ENCODE results near the gene BCL11A. TPM values are rescaled to one million over a fixed set of nuclear protein-coding genes. Genes with fewer than 3 reads are reported as not detected.

BCL11A gene
- total and polyA plus RNA-seq, 5 donors: 3.7 to 11.2 (median 8.5) TPM

DNA sequence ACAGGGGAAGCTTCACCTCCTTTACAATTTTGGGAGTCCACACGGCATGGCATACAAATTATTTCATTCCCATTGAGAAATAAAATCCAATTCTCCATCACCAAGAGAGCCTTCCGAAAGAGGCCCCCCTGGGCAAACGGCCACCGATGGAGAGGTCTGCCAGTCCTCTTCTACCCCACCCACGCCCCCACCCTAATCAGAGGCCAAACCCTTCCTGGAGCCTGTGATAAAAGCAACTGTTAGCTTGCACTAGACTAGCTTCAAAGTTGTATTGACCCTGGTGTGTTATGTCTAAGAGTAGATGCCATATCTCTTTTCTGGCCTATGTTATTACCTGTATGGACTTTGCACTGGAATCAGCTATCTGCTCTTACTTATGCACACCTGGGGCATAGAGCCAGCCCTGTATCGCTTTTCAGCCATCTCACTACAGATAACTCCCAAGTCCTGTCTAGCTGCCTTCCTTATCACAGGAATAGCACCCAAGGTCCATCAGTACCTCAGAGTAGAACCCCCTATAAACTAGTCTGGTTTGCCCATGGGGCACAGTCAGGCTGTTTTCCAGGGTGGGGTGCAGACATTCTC lies 58.3 kb downstream of the BCL11A start:
- no peaks in the 10 kb centered on the region for H3K9me3 ChIP-seq (ENCODE audit: control insufficient read depth, low read length)
- intact Hi-C loops (cut with DNase I): no loop called here
- 71% methylated on average over 6 of the region's 6 CpGs for WGBS
- H3K4me1 ChIP-seq (ENCODE audit: control insufficient read depth, insufficient read depth, low read length): no peaks in the 10 kb centered on the region
- no peaks in the 10 kb centered on the region for H3K27me3 ChIP-seq (ENCODE audit: control insufficient read depth, insufficient read depth)
- no peak for DNase-seq
- H3K27ac ChIP-seq (ENCODE audit: low read length): no peak overlapping the region
- no peak for ATAC-seq
- H3K4me3 ChIP-seq (ENCODE audit: low read length): no peak overlapping the region

DNA sequence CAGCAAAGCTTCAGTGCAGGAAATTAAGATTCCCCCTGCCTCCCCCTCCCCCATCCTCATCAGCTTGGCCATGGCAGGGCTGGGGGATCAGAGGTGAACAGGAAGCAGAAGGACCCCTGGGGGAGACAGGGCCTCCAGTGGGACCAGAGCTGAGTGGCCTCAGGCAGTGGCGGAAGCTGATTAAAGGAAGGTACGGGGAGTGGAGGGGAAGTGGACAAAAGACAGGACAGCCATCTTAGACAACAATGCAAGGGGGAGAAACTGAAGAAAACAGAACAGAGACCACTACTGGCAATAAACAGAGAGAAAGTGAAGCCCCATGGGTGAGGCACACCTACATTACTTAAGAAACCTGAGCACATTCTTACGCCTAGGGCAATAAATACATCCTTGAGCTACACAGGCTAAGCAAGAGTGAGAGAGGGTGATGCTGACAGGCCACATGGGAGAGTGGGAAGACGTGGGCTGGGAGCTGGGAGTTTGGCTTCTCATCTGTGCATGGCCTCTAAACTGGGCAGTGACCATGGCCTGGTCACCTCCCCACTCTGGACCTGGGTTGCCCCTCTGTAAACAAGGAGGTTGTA lies 59.6 kb downstream of the BCL11A start:
- Histone ChIP-seq H3K4me1 (ENCODE audit: control insufficient read depth, insufficient read depth, low read length) (no peaks in the 10 kb centered on the region), H3K4me3 (ENCODE audit: low read length) (no peak overlapping the region), H3K9me3 (ENCODE audit: control insufficient read depth, low read length) (no peaks in the 10 kb centered on the region), H3K27ac (ENCODE audit: low read length) (no peak overlapping the region), H3K27me3 (ENCODE audit: control insufficient read depth, insufficient read depth) (no peaks in the 10 kb centered on the region)
- ATAC-seq (no peak), DNase-seq (no peak)
- intact Hi-C loops (cut with DNase I): no loop called here
- WGBS: 79% methylated on average over 4 of the region's 4 CpGs

DNA sequence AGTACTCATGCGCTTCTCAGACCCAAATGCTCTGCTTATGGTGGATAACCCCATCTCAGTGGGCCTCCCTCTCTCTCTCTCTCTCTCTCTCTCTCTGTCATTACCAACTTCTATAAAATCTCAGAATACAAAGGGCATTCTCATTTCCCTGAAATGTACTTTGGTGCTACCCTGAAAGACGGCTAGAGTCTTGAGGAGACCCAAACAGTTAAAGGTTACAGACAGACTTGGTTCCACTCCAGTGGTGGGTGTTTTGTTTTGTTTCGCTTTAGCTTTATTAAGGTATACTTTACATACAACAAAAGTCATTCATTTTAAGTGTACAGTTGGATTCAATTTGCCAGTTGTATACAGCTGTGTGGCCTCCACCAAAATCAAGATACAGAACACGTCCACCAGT lies 60.9 kb downstream of the BCL11A start:
- WGBS: 84% methylated on average over 4 of the region's 4 CpGs
- DNase-seq: no peak
- Histone ChIP-seq H3K27me3 (ENCODE audit: control insufficient read depth, insufficient read depth) (no peaks in the 10 kb centered on the region), H3K4me3 (ENCODE audit: low read length) (no peak overlapping the region), H3K27ac (ENCODE audit: low read length) (no peak overlapping the region), H3K9me3 (ENCODE audit: control insufficient read depth, low read length) (no peaks in the 10 kb centered on the region), H3K4me1 (ENCODE audit: control insufficient read depth, insufficient read depth, low read length) (no peaks in the 10 kb centered on the region)
- ATAC-seq: no peak
- intact Hi-C loops (cut with DNase I): no loop called here

DNA sequence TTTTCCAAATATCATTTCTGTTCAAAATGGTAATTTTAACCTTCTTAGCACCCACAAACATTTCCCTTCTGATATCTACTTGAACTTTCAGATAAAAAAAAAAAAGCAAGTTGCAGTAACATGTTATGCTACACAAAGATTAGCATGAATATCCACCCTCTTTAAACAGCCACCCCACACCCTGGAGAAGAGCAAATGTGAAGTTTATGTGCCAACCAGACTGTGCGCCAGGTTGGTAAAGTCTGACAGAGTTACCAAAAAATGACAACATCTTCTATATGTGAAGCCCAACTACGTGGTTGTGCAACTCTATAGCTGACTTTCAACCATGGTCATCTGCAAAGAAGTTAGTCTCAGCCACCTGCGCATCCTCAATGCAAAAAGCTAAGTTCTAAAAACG lies 62.6 kb downstream of the BCL11A start:
- Histone ChIP-seq H3K4me1 (ENCODE audit: control insufficient read depth, insufficient read depth, low read length) (peaks cover 2% of the 10 kb centered on the region), H3K9me3 (ENCODE audit: control insufficient read depth, low read length) (no peaks in the 10 kb centered on the region), H3K4me3 (ENCODE audit: low read length) (no peak overlapping the region), H3K27ac (ENCODE audit: low read length) (no peak overlapping the region), H3K27me3 (ENCODE audit: control insufficient read depth, insufficient read depth) (no peaks in the 10 kb centered on the region)
- WGBS: 72% methylated on average over 4 of the region's 4 CpGs
- intact Hi-C loops (cut with DNase I): no loop called here
- DNase-seq (no peak), ATAC-seq (no peak)

DNA sequence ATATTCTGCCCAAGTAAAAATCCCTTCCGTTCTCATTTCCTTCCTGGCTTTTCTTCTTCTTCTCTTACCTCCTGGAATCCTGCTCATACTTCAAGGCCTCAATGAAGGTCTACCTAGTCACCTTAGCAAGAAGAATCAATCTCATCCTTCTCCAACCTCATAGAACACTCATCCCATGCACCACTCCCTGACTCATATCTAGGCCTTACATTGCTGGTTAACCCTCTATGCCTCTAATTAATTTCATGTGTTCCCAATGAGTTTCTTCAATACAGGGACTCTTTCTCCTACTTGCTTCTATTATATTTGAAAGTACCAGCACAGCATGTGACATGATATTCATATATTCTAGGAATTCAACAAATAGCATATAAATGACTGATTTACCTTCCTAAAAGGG lies 63.0 kb downstream of the BCL11A start:
- intact Hi-C loops (cut with DNase I): no loop called here
- DNase-seq: no peak
- WGBS: 90% methylated on average over 1 of the region's 1 CpG

DNA sequence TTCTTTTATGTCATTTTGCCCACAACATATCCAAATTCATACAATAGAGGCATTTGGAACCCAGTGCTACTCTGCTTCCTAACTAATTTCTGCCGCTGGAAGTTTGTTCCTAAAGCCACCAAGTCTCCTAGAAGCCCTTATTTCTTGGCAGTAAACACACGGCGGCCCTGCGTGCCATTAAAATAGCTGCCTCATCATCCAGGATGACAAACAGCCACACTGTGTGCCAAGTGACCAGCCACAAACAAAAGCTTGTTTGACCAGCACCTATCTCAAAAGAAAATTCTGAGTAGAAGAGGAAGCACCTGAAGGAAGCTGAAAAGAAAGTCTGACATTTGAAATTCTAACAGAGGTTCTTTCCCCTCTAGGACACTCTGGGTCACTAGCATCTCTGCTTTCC lies 64.2 kb downstream of the BCL11A start:
- intact Hi-C loops (cut with DNase I): no loop called here
- H3K27ac ChIP-seq (ENCODE audit: low read length): peak overlapping the region; percentile 44
- H3K27me3 ChIP-seq (ENCODE audit: control insufficient read depth, insufficient read depth): no peaks in the 10 kb centered on the region
- no peak for ATAC-seq
- 39% methylated on average over 4 of the region's 4 CpGs for WGBS
- no peak overlapping the region for H3K4me3 ChIP-seq (ENCODE audit: low read length)
- H3K4me1 ChIP-seq (ENCODE audit: control insufficient read depth, insufficient read depth, low read length): peaks cover 6% of the 10 kb centered on the region
- DNase-seq: no peak
- no peaks in the 10 kb centered on the region for H3K9me3 ChIP-seq (ENCODE audit: control insufficient read depth, low read length)

More for the DNA sequence above, 63.0 kb downstream of the BCL11A start:
- Histone ChIP-seq H3K27ac (ENCODE audit: low read length) (no peak overlapping the region), H3K4me1 (ENCODE audit: control insufficient read depth, insufficient read depth, low read length) (peaks cover 2% of the 10 kb centered on the region), H3K9me3 (ENCODE audit: control insufficient read depth, low read length) (no peaks in the 10 kb centered on the region), H3K4me3 (ENCODE audit: low read length) (no peak overlapping the region), H3K27me3 (ENCODE audit: control insufficient read depth, insufficient read depth) (no peaks in the 10 kb centered on the region)
- no peak for ATAC-seq

DNA sequence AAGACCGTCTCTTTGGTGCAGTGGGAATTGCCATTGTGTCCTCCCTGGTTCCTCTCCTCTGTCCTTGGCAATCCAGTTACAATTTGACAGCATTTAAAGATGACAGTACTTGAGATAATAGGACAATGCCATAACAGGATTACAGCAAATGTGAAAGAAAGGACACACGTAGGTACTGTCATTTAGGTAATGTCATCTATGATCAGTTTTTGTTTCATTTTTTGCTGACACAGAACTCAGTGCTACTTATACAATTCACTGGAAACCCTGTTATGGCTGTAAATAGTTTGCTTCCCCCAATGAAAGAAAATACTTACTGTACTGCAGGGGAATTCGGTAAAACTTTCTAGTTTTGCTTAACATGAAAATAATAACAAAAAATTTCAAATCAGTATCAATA lies 65.2 kb downstream of the BCL11A start:
- no peaks in the 10 kb centered on the region for H3K9me3 ChIP-seq (ENCODE audit: control insufficient read depth, low read length)
- ATAC-seq (no peak), DNase-seq (no peak)
- H3K27ac ChIP-seq (ENCODE audit: low read length): no peak overlapping the region
- no peaks in the 10 kb centered on the region for H3K27me3 ChIP-seq (ENCODE audit: control insufficient read depth, insufficient read depth)
- intact Hi-C loops (cut with DNase I): no loop called here
- 74% methylated on average over 3 of the region's 3 CpGs for WGBS
- peaks cover 6% of the 10 kb centered on the region for H3K4me1 ChIP-seq (ENCODE audit: control insufficient read depth, insufficient read depth, low read length)
- no peak overlapping the region for H3K4me3 ChIP-seq (ENCODE audit: low read length)

DNA sequence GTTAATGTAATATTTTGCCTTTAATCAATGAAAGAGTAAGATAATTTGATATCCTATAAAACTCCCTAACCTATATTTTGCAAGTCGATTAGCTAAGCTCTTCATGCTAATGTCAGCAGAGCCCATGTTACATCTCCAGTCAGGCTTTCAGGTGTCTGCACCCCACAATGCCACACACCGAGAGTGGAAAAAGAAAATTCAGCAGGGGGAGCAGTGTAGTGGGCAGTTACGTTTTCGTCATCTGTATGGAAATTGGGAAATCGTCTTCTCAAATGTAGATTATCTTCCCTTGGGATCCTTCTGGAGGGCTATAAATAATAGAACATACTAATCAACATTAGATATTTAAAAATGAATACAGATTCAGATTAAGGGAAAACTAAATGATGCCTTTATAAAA lies 66.3 kb downstream of the BCL11A start:
- WGBS: 77% methylated on average over 5 of the region's 5 CpGs
- intact Hi-C loops (cut with DNase I): no loop called here
- H3K4me3 ChIP-seq (ENCODE audit: low read length): no peak overlapping the region
- H3K4me1 ChIP-seq (ENCODE audit: control insufficient read depth, insufficient read depth, low read length): peaks cover 6% of the 10 kb centered on the region
- no peaks in the 10 kb centered on the region for H3K9me3 ChIP-seq (ENCODE audit: control insufficient read depth, low read length)
- H3K27me3 ChIP-seq (ENCODE audit: control insufficient read depth, insufficient read depth): no peaks in the 10 kb centered on the region
- DNase-seq (no peak), ATAC-seq (no peak)
- no peak overlapping the region for H3K27ac ChIP-seq (ENCODE audit: low read length)

DNA sequence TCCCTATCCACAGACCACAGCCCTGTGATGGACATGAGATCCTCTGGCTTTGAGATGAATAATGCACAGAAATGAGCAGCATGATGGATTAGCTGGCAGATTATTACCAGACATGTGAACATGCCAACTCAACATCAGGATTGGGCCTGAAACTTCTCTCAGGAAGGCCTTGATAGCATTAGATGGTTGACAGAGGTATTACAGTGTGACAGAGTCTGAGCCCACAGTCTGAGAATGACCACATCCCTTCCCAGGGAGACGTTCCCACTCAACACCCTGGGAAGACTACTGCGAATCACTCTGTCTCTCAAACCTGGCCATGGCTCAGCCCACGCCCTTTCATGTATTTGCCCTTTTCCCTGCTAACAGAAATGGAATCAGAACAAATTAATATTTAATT lies 66.9 kb downstream of the BCL11A start:
- Histone ChIP-seq H3K9me3 (ENCODE audit: control insufficient read depth, low read length) (no peaks in the 10 kb centered on the region), H3K4me1 (ENCODE audit: control insufficient read depth, insufficient read depth, low read length) (peaks cover 6% of the 10 kb centered on the region), H3K27ac (ENCODE audit: low read length) (peak overlapping the region; percentile 75), H3K27me3 (ENCODE audit: control insufficient read depth, insufficient read depth) (no peaks in the 10 kb centered on the region), H3K4me3 (ENCODE audit: low read length) (no peak overlapping the region)
- DNase-seq (no peak), ATAC-seq (peak in 1 of 2 donors; percentile 28)
- 72% methylated on average over 3 of the region's 3 CpGs for WGBS
- intact Hi-C loops (cut with DNase I): no loop called here

DNA sequence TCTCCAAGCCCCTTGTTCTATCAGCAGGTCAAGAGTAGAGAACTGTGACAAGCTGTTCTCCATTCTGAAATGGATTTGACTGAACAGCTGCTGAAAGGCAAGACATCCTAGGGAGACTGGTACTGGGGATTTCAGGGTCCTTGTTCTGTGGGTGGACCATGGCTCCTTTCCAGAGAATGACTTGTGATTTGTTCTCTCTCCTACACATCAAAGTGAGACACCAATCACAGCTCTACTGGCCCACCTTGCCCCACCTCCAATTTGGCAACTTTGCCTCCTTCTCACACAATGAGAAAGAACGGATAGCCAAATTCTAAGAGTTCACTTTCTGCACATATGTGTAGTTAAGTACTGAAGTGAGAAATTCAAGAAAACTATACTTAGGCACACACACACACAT lies 67.4 kb downstream of the BCL11A start:
- ATAC-seq: no peak
- Histone ChIP-seq H3K4me3 (ENCODE audit: low read length) (no peak overlapping the region), H3K27ac (ENCODE audit: low read length) (peak overlapping the region; percentile 69), H3K9me3 (ENCODE audit: control insufficient read depth, low read length) (no peaks in the 10 kb centered on the region), H3K27me3 (ENCODE audit: control insufficient read depth, insufficient read depth) (no peaks in the 10 kb centered on the region), H3K4me1 (ENCODE audit: control insufficient read depth, insufficient read depth, low read length) (peaks cover 6% of the 10 kb centered on the region)
- WGBS: 52% methylated on average over 1 of the region's 1 CpG
- intact Hi-C loops (cut with DNase I): no loop called here
- no peak for DNase-seq

DNA sequence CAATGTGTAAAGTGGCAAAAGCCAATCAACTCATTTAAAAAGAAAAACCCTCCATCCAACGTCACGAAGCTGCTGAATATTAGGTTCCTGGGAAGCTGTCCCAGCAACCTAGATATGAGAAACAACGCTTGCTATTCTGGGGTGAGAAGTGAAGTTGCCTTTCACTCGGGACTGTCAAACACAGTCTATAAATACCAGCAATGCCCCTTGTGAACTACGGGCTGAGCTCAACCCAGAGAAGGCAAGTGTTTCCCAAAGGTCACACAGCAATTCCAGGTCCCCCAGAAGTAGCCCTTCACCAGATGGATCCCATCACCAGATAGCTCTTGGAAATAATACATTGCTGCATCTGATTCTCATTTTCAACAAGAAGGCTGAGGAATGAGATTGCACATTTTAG lies 67.9 kb downstream of the BCL11A start:
- Histone ChIP-seq H3K27ac (ENCODE audit: low read length) (peak overlapping the region; percentile 97), H3K4me3 (ENCODE audit: low read length) (no peak overlapping the region), H3K9me3 (ENCODE audit: control insufficient read depth, low read length) (no peaks in the 10 kb centered on the region), H3K27me3 (ENCODE audit: control insufficient read depth, insufficient read depth) (no peaks in the 10 kb centered on the region), H3K4me1 (ENCODE audit: control insufficient read depth, insufficient read depth, low read length) (peaks cover 6% of the 10 kb centered on the region)
- ATAC-seq (peak; percentile 78 to 79), DNase-seq (no peak)
- intact Hi-C loops (cut with DNase I): no loop called here
- WGBS: 48% methylated on average over 5 of the region's 5 CpGs

DNA sequence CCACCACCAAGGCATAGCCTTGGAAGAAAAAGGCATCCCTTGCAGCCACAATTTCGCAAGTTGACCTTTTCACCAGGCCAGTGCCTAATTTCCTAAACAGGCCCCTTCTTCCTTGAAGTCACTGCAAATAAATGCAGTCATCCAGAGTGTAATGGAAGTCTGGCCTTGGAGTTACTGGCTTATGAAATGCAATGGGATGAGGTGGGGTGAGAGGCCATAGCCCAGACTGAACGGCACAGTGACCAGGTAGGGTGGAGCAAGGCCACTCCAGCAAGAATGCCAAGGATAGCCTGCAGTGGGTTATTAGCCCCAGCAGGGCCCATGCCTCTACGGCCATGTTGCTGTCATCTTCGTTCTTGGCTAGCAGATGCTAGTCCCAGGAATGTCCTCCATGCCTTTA lies 68.4 kb downstream of the BCL11A start:
- DNase-seq: no peak
- 81% methylated on average over 4 of the region's 4 CpGs for WGBS
- H3K4me3 ChIP-seq (ENCODE audit: low read length): no peak overlapping the region
- intact Hi-C loops (cut with DNase I): no loop called here
- ATAC-seq: peak; percentile 36 to 45
- H3K9me3 ChIP-seq (ENCODE audit: control insufficient read depth, low read length): no peaks in the 10 kb centered on the region
- H3K27ac ChIP-seq (ENCODE audit: low read length): peak overlapping the region; percentile 97
- no peaks in the 10 kb centered on the region for H3K27me3 ChIP-seq (ENCODE audit: control insufficient read depth, insufficient read depth)
- peaks cover 6% of the 10 kb centered on the region for H3K4me1 ChIP-seq (ENCODE audit: control insufficient read depth, insufficient read depth, low read length)
